Stimulated activated CD4-positive, alpha-beta T cell treated with anti-CD3 and anti-CD28 coated beads, Interleukin-15, amount 100 ng/mL, for 1 hour (primary cell): ENCODE measurements around the gene PRKN.
"Not testable (repeated sequence)": the region's sequence is repeated elsewhere in the genome, so short reads cannot be mapped to it uniquely, and the experiment has no call there.

ENCODE experiments used
- DNase-seq, 2 donors: peaks; one replicate each; pipeline ENCODE4 v3.0.0-alpha.2; 2020; ENCODE audit warnings: low read depth in 1 of 2, low spot score in 1 of 2

PRKN gene

GRCh38 chr6:161882196-161882765 is 845.3 kb downstream of the PRKN start:
- no peak for DNase-seq

- DNase-seq, result no peak
These were observed 847.5 kb downstream of the PRKN start for GRCh38 chr6:161880056-161880455.

GRCh38 chr6:161876231-161876630 is 851.3 kb downstream of the PRKN start:
- no peak for DNase-seq

- no peak for DNase-seq
These were observed 857.2 kb downstream of the PRKN start for GRCh38 chr6:161870236-161870901.

GRCh38 chr6:161869491-161869890 is 858.1 kb downstream of the PRKN start:
- no peak for DNase-seq

GRCh38 chr6:161866570-161866969 is 861.0 kb downstream of the PRKN start:
- DNase-seq, result no peak

GRCh38 chr6:161861061-161861460 is 866.5 kb downstream of the PRKN start:
- not testable (repeated sequence) for DNase-seq

GRCh38 chr6:161853657-161854056 is 873.9 kb downstream of the PRKN start:
- no peak for DNase-seq

- not testable (repeated sequence) for DNase-seq
These were observed 876.1 kb downstream of the PRKN start for GRCh38 chr6:161851486-161851885.

GRCh38 chr6:161850562-161850961 is 877.0 kb downstream of the PRKN start:
- no peak for DNase-seq

GRCh38 chr6:161847628-161848027 is 879.9 kb downstream of the PRKN start:
- no peak for DNase-seq

GRCh38 chr6:161844804-161845203 is 882.8 kb downstream of the PRKN start:
- DNase-seq, result no peak

GRCh38 chr6:161843066-161843465 is 884.5 kb downstream of the PRKN start:
- DNase-seq, result no peak

- no peak for DNase-seq
These were observed 887.2 kb downstream of the PRKN start for GRCh38 chr6:161840380-161840779.

- DNase-seq, result no peak
These were observed 889.1 kb downstream of the PRKN start for GRCh38 chr6:161838306-161839035.

GRCh38 chr6:161837854-161838253 is 889.7 kb downstream of the PRKN start:
- no peak for DNase-seq

GRCh38 chr6:161837449-161837735 is 890.2 kb downstream of the PRKN start:
- DNase-seq, result no peak

- DNase-seq, result no peak
These were observed 890.7 kb downstream of the PRKN start for GRCh38 chr6:161836643-161837448.

- no peak for DNase-seq
These were observed 891.9 kb downstream of the PRKN start for GRCh38 chr6:161835500-161836215.

- DNase-seq, result no peak
These were observed 893.1 kb downstream of the PRKN start for GRCh38 chr6:161834426-161834825.
